Measurements from ENCODE around the gene UBAC2. TPM values are rescaled to one million over a fixed set of nuclear protein-coding genes. Genes with fewer than 3 reads are reported as not detected.

The UBAC2 gene
- total and polyA plus RNA-seq, 4 donors, result 32.9 to 42.3 (median 35.3) TPM

DNA sequence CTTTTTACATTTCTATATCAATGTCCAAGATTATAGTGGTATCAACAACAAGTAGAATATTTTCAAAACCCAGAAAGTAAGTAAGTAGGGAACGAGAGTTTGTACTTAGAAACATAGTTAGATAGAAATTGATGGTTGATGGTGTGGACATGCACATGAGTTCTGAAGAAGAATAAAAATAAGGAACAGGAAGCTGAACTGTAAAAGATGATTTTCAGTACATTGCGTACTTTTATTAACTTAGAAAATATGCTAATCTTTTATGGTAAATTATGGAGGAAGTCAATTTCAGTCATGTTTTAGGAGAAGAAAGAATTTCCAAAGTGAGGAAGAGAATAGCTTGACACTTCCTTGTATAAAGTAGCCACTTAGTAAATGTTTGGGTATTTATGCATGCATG, 69.9 kb downstream of the UBAC2 start (continued):
- no peak for TF ChIP-seq HNF4A (conservative IDR thresholded peaks at IDR 0.05)

DNA sequence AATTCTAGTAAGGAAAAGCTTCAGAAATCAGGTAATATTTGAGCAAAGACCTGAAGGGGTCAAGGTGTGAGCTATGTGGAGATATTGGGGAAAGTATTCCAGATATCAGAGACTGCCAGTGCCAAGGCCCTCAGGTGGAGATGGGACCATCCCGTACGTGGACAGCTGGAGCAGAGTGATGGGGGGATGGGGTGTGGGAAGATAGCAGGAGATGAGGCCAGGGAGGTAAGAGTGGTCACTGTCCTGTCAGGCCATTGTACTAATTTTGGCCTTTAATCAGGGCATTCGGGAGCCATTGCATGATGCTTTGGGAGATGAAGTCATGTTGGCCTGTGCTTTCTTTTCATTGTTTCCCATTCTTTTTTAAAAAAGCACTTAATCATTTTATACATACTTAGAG, 70.6 kb downstream of the UBAC2 start:
- Histone ChIP-seq H3K4me1 (ENCODE audit: control insufficient read depth in 4 of 4, insufficient read depth in 4 of 4, low read length in 3 of 4) (no peaks in the 10 kb centered on the region), H3K9ac (ENCODE audit: low read depth in 1 of 2, low read length in 2 of 2) (no peak overlapping the region), H3K36me3 (ENCODE audit: control insufficient read depth in 4 of 4, insufficient read depth in 3 of 4, low read depth in 1 of 4, low read length in 3 of 4) (peaks cover 0 to 4% (median 3%) of the 10 kb centered on the region in 4 donors), H3K9me3 (ENCODE audit: control insufficient read depth in 4 of 4, low read length in 3 of 4) (peaks cover 0 to 3% (median 0%) of the 10 kb centered on the region in 4 donors), H3K4me3 (ENCODE audit: low read depth in 1 of 3, low read length in 3 of 3) (no peak overlapping the region), H3K27me3 (ENCODE audit: control insufficient read depth in 4 of 4, insufficient read depth in 4 of 4, low read length in 3 of 4) (no peaks in the 10 kb centered on the region), H3K27ac (ENCODE audit: low read depth in 1 of 2, low read length in 2 of 2) (no peak overlapping the region)
- TF ChIP-seq EGR1 (IDR thresholded peaks at IDR 0.05; ENCODE audit: low read depth in 2 of 2) (no peak), TAF1 (conservative IDR thresholded peaks at IDR 0.05) (no peak), YY1 (IDR thresholded peaks at IDR 0.05) (no peak), SP1 (IDR thresholded peaks at IDR 0.05) (no peak), HNF4G (IDR thresholded peaks at IDR 0.05) (no peak), JUND (IDR thresholded peaks at IDR 0.05) (no peak)
- TF ChIP-seq, protein P1, sequence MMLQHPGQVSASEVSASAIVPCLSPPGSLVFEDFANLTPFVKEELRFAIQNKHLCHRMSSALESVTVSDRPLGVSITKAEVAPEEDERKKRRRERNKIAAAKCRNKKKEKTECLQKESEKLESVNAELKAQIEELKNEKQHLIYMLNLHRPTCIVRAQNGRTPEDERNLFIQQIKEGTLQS (IDR thresholded peaks at IDR 0.05), result no peak
- TF ChIP-seq, protein P2, sequence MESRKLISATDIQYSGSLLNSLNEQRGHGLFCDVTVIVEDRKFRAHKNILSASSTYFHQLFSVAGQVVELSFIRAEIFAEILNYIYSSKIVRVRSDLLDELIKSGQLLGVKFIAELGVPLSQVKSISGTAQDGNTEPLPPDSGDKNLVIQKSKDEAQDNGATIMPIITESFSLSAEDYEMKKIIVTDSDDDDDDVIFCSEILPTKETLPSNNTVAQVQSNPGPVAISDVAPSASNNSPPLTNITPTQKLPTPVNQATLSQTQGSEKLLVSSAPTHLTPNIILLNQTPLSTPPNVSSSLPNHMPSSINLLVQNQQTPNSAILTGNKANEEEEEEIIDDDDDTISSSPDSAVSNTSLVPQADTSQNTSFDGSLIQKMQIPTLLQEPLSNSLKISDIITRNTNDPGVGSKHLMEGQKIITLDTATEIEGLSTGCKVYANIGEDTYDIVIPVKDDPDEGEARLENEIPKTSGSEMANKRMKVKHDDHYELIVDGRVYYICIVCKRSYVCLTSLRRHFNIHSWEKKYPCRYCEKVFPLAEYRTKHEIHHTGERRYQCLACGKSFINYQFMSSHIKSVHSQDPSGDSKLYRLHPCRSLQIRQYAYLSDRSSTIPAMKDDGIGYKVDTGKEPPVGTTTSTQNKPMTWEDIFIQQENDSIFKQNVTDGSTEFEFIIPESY (IDR thresholded peaks at IDR 0.05), result no peak
- TF ChIP-seq, protein P3, sequence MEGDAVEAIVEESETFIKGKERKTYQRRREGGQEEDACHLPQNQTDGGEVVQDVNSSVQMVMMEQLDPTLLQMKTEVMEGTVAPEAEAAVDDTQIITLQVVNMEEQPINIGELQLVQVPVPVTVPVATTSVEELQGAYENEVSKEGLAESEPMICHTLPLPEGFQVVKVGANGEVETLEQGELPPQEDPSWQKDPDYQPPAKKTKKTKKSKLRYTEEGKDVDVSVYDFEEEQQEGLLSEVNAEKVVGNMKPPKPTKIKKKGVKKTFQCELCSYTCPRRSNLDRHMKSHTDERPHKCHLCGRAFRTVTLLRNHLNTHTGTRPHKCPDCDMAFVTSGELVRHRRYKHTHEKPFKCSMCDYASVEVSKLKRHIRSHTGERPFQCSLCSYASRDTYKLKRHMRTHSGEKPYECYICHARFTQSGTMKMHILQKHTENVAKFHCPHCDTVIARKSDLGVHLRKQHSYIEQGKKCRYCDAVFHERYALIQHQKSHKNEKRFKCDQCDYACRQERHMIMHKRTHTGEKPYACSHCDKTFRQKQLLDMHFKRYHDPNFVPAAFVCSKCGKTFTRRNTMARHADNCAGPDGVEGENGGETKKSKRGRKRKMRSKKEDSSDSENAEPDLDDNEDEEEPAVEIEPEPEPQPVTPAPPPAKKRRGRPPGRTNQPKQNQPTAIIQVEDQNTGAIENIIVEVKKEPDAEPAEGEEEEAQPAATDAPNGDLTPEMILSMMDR (IDR thresholded peaks at IDR 0.05; ENCODE audit: low read depth, low read length, missing input control), result no peak
- TF ChIP-seq, protein P4, sequence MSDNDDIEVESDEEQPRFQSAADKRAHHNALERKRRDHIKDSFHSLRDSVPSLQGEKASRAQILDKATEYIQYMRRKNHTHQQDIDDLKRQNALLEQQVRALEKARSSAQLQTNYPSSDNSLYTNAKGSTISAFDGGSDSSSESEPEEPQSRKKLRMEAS (IDR thresholded peaks at IDR 0.05), result no peak
- TF ChIP-seq, protein P5, sequence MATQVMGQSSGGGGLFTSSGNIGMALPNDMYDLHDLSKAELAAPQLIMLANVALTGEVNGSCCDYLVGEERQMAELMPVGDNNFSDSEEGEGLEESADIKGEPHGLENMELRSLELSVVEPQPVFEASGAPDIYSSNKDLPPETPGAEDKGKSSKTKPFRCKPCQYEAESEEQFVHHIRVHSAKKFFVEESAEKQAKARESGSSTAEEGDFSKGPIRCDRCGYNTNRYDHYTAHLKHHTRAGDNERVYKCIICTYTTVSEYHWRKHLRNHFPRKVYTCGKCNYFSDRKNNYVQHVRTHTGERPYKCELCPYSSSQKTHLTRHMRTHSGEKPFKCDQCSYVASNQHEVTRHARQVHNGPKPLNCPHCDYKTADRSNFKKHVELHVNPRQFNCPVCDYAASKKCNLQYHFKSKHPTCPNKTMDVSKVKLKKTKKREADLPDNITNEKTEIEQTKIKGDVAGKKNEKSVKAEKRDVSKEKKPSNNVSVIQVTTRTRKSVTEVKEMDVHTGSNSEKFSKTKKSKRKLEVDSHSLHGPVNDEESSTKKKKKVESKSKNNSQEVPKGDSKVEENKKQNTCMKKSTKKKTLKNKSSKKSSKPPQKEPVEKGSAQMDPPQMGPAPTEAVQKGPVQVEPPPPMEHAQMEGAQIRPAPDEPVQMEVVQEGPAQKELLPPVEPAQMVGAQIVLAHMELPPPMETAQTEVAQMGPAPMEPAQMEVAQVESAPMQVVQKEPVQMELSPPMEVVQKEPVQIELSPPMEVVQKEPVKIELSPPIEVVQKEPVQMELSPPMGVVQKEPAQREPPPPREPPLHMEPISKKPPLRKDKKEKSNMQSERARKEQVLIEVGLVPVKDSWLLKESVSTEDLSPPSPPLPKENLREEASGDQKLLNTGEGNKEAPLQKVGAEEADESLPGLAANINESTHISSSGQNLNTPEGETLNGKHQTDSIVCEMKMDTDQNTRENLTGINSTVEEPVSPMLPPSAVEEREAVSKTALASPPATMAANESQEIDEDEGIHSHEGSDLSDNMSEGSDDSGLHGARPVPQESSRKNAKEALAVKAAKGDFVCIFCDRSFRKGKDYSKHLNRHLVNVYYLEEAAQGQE (IDR thresholded peaks at IDR 0.05), result no peak
- no peak for DNase-seq (ENCODE audit: low spot score)
- 87% methylated on average over 3 of the region's 3 CpGs for WGBS

DNA sequence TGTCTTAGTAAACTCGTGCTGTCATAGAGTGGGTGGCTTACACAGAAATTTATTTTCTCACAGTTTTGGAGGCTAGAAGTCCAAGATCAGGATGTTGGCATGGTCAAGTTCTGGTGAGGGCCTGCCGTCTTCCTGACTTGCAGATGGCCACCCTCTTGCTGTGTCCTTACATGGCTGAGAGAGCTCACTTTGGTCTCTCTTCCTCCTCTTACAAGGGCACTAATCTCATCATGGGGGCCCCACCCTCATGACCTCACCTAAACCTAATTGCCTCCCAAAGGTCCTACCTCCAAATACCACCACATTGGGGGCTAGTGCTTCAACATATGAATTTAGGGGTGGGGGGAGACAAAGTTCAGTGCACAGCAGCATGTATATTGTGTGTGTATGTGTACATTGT, 71.8 kb downstream of the UBAC2 start:
- no peak overlapping the region for H3K27ac ChIP-seq (ENCODE audit: low read depth in 1 of 2, low read length in 2 of 2)
- peaks cover 0 to 4% (median 2%) of the 10 kb centered on the region in 4 donors for H3K4me1 ChIP-seq (ENCODE audit: control insufficient read depth in 4 of 4, insufficient read depth in 4 of 4, low read length in 3 of 4)
- 98% methylated on average over 2 of the region's 2 CpGs for WGBS
- TF ChIP-seq, protein P5 (IDR thresholded peaks at IDR 0.05), result no peak
- TF ChIP-seq, protein P3 (IDR thresholded peaks at IDR 0.05; ENCODE audit: low read depth, low read length, missing input control), result no peak
- TF ChIP-seq FOXA2 (IDR thresholded peaks at IDR 0.05) (no peak), SP1 (IDR thresholded peaks at IDR 0.05) (no peak), RAD21 (IDR thresholded peaks at IDR 0.05) (no peak), YY1 (IDR thresholded peaks at IDR 0.05) (no peak), NR2F2 (IDR thresholded peaks at IDR 0.05) (no peak), TAF1 (conservative IDR thresholded peaks at IDR 0.05) (no peak), EGR1 (IDR thresholded peaks at IDR 0.05; ENCODE audit: low read depth in 2 of 2) (no peak)
- TF ChIP-seq, protein P4 (IDR thresholded peaks at IDR 0.05), result no peak

More for the DNA sequence above, 71.8 kb downstream of the UBAC2 start:
- H3K27me3 ChIP-seq (ENCODE audit: control insufficient read depth in 4 of 4, insufficient read depth in 4 of 4, low read length in 3 of 4), result no peaks in the 10 kb centered on the region
- no peak overlapping the region for H3K9ac ChIP-seq (ENCODE audit: low read depth in 1 of 2, low read length in 2 of 2)
- no peak overlapping the region for H3K4me3 ChIP-seq (ENCODE audit: low read depth in 1 of 3, low read length in 3 of 3)
- peaks cover 0 to 3% (median 0%) of the 10 kb centered on the region in 4 donors for H3K9me3 ChIP-seq (ENCODE audit: control insufficient read depth in 4 of 4, low read length in 3 of 4)
- DNase-seq (ENCODE audit: low spot score), result no peak
- H3K36me3 ChIP-seq (ENCODE audit: control insufficient read depth in 4 of 4, insufficient read depth in 3 of 4, low read depth in 1 of 4, low read length in 3 of 4), result peaks cover 0 to 4% (median 3%) of the 10 kb centered on the region in 4 donors
